Esophagus muscularis mucosa (tissue), 4 donors: ENCODE measurements around the gene GASK1A. TPM values are rescaled to one million over a fixed set of nuclear protein-coding genes. Genes with fewer than 3 reads are reported as not detected.

Experiments
- DNase-seq: peaks from one replicate; pipeline ENCODE4 v3.0.0-alpha.2; 2017; ENCODE audit errors: extremely low spot score
- H3K27ac ChIP-seq, 4 donors: fragments of 200-600 bp; sonication (generic); replicated peaks in 1 of 4; 1 replicate in 3 of 4; 2 replicates in 1 of 4; pipeline ENCODE4 v1.5.1; 2016 to 2019; ENCODE audit warnings: mild to moderate bottlenecking in 1 of 4
- H3K27me3 ChIP-seq, 4 donors: fragments of 200-600 bp; sonication (generic); one replicate each; pipeline versions ENCODE4 v1.5.1 to v1.6.0; 2016 to 2019
- H3K36me3 ChIP-seq, 4 donors: fragments of 200-600 bp; sonication (generic); one replicate each; pipeline ENCODE4 v1.5.1; 2016 to 2019
- H3K4me1 ChIP-seq, 4 donors: fragments of 200-600 bp; sonication (generic); one replicate each; pipeline ENCODE4 v1.5.1; 2016 to 2019
- H3K4me3 ChIP-seq, 4 donors: fragments of 200-600 bp; sonication (generic); 1 replicate in 2 of 4; 2 replicates in 2 of 4; pipeline ENCODE4 v1.5.1; 2016 to 2019; ENCODE audit warnings: mild to moderate bottlenecking in 4 of 4, moderate library complexity in 1 of 4
- H3K9me3 ChIP-seq, 4 donors: fragments of 200-600 bp; sonication (generic); 1 replicate in 3 of 4; 2 replicates in 1 of 4; pipeline ENCODE4 v1.5.1; 2016 to 2019
- CTCF ChIP-seq, 3 experiments: fragments of 200-600 bp in 2 of 3; fragments of 450-650 bp in 1 of 3; sonication (generic) in 2 of 3; IDR thresholded peaks; one replicate each; pipeline ENCODE4 v1.5.1; 2017 to 2019; ENCODE audit warnings: antibody characterized with exemption in 3 of 3, mild to moderate bottlenecking in 2 of 3, moderate library complexity in 1 of 3
- EP300 ChIP-seq: sonication (generic); formaldehyde crosslinking; IDR thresholded peaks from one replicate; pipeline ENCODE4 v1.6.1; 2017; ENCODE audit warnings: antibody characterized with exemption
- POLR2A ChIP-seq: fragments of 450-650 bp; IDR thresholded peaks from one replicate; pipeline ENCODE4 v1.6.1; 2017; ENCODE audit warnings: antibody characterized with exemption, moderate library complexity, mild to moderate bottlenecking, low read depth
- POLR2AphosphoS5 ChIP-seq, 2 donors: sonication (generic); formaldehyde crosslinking; IDR thresholded peaks; one replicate each; pipeline ENCODE4 v1.6.1; 2017; ENCODE audit warnings: antibody characterized with exemption in 2 of 2
- WGBS: methylation state at CpG from one replicate; pipeline ENCODE4 v1.1.5; 2018; 5-methylcytosine and 5-hydroxymethylcytosine counted together
- intact Hi-C: fragments of 100-400 bp; cut with DNase I; formaldehyde crosslinking; loops from one replicate; pipeline ENCODE4 v1.15.1; 2023
- total RNA-seq, 4 donors: library from RNA; depleted of rRNA; stranded (reverse); fragments of >200 nt; gene quantifications; one replicate each; pipeline versions ENCODE4 v1.1.0 to v1.2.1, GENCODE V29; 2016

The GASK1A gene
- total RNA-seq, 4 donors from 2014 or later, result 10.2 to 22.1 (median 15.8) TPM

GRCh38 chr3:43028678-43029490, 49.8 kb downstream of the GASK1A start:
- intact Hi-C loops, result no loop called here
- WGBS, result 98% methylated on average over 6 of the region's 6 CpGs
- Histone ChIP-seq H3K9me3 (no peaks in the 10 kb centered on the region), H3K4me1 (peaks cover 0 to 29% (median 27%) of the 10 kb centered on the region in 4 donors), H3K27me3 (no peaks in the 10 kb centered on the region), H3K36me3 (peaks cover 0 to 12% (median 0%) of the 10 kb centered on the region in 4 donors), H3K27ac (no peak overlapping the region), H3K4me3 (no peak overlapping the region)
- TF ChIP-seq EP300 (no peak), POLR2A (no peak), CTCF (IDR thresholded peaks at IDR 0.05) (no peak), POLR2AphosphoS5 (IDR thresholded peaks at IDR 0.05) (no peak)
- no peak for DNase-seq

GRCh38 chr3:43030162-43030935, 51.2 kb downstream of the GASK1A start:
- Histone ChIP-seq H3K36me3 (peaks cover 0 to 12% (median 0%) of the 10 kb centered on the region in 4 donors), H3K4me1 (peaks cover 0 to 29% (median 26%) of the 10 kb centered on the region in 4 donors), H3K27ac (no peak overlapping the region), H3K9me3 (no peaks in the 10 kb centered on the region), H3K4me3 (no peak overlapping the region), H3K27me3 (no peaks in the 10 kb centered on the region)
- 94% methylated on average over 14 of the region's 15 CpGs for WGBS
- TF ChIP-seq POLR2A (no peak), EP300 (no peak), POLR2AphosphoS5 (IDR thresholded peaks at IDR 0.05) (no peak), CTCF (IDR thresholded peaks at IDR 0.05) (no peak)
- no peak for DNase-seq
- intact Hi-C loops, result no loop called here

GRCh38 chr3:43031485-43031884, 52.4 kb downstream of the GASK1A start:
- intact Hi-C loops, result no loop called here
- TF ChIP-seq POLR2AphosphoS5 (IDR thresholded peaks at IDR 0.05), result peak in 1 of 2 donors; percentile 37
- TF ChIP-seq EP300, result no peak
- TF ChIP-seq CTCF (IDR thresholded peaks at IDR 0.05), result no peak
- no peak for TF ChIP-seq POLR2A
- H3K27me3 ChIP-seq, result no peaks in the 10 kb centered on the region
- no peak for DNase-seq
- no peak overlapping the region for H3K27ac ChIP-seq
- peaks cover 0 to 12% (median 0%) of the 10 kb centered on the region in 4 donors for H3K36me3 ChIP-seq
- H3K4me3 ChIP-seq, result no peak overlapping the region
- WGBS, result 34% methylated on average over 4 of the region's 4 CpGs
- peaks cover 0 to 21% (median 16%) of the 10 kb centered on the region in 4 donors for H3K4me1 ChIP-seq
- H3K9me3 ChIP-seq, result no peaks in the 10 kb centered on the region

- H3K4me3 ChIP-seq, result no peak overlapping the region
- intact Hi-C loops, result no loop called here
- H3K27me3 ChIP-seq, result no peaks in the 10 kb centered on the region
- no peak overlapping the region for H3K27ac ChIP-seq
- TF ChIP-seq POLR2A (no peak), CTCF (IDR thresholded peaks at IDR 0.05) (no peak), POLR2AphosphoS5 (IDR thresholded peaks at IDR 0.05) (no peak), EP300 (no peak)
- WGBS, result 85% methylated on average over 12 of the region's 16 CpGs
- no peak for DNase-seq
- no peaks in the 10 kb centered on the region for H3K9me3 ChIP-seq
- peaks cover 0 to 16% (median 11%) of the 10 kb centered on the region in 4 donors for H3K4me1 ChIP-seq
- H3K36me3 ChIP-seq, result peaks cover 0 to 12% (median 0%) of the 10 kb centered on the region in 4 donors
Observed at GRCh38 chr3:43031889-43032545, 52.9 kb downstream of the GASK1A start.
